ENCODE measurements around the gene ADAMTS16.

Gene ADAMTS16

DNA sequence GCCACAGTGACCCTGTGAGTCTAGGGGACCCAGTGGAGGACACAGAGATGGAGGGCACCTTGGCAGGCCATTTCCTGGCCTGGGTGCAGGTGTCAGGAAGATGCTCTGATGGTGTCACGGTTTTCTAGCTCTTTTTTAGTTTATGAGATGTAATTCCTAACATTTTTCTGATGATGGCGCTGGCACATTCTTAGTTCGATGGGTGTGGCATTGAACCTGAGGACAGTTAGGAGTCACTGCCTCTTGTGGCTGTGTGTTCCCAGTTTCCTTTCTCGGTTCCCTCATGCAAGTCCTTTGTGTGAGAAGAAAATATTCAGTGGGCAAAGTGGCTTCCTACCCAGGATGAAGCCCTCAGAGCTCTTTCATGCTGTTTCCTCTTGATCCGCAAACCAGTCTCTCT is 152.9 kb downstream of the ADAMTS16 start:
- DNase-seq, result no peak

DNA sequence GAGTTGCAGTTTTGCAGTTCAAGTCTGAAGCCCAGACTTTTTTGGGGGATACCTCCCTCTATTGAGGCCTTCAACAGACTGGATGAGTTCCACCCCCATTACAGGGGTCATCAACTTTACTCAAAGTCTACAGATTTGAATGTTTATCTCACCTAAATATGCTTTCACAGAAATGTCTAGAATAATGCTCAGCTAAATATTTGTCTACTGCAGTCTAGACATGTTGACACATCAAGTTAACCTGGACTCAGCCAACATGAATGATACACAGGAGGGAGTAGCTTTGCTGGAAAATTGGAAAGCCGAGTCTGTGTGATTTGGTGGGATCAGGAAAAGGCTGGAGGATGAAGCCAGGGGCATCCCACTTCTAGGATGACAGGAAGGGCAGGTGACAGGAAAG is 154.3 kb downstream of the ADAMTS16 start:
- no peak for DNase-seq

DNA sequence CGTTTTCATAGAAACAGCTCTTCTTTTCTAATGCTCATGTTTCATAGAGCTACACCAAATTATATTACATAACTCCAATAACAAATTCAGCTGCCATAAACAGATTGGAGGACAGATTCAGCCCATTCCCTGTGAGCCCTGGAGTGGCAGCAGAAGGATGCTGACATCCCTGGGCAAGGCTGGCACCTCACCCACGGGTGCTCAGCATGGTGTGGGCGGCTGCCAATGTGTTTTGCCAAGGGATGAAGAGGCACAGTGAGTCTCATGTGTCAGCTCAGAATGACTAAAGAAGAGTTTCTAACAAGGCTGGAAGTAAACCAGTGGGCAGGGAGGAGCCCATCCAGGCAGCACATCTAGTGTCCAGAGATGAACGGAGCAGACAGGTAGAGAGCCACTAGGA is 155.2 kb downstream of the ADAMTS16 start:
- no peak for DNase-seq

DNA sequence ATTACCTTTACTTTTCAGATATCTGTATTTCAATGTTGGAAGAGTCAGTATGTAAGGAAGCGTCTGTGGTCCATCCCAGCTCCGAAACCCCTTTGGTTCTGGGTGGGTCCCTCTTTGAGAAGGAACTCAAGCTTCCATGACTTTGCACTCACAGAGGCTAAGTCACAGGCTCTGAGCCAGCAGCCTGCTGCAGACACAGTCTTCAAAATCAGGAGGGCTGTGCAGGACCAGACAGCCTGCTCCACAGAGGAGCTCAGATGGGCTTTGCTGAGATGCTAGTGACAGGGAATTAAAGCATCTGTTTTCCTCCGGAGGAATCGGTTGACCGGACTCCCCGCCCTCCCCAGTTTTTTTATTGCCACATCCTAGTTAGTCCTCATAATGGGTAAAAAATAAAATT is 155.9 kb downstream of the ADAMTS16 start:
- DNase-seq, result no peak

DNA sequence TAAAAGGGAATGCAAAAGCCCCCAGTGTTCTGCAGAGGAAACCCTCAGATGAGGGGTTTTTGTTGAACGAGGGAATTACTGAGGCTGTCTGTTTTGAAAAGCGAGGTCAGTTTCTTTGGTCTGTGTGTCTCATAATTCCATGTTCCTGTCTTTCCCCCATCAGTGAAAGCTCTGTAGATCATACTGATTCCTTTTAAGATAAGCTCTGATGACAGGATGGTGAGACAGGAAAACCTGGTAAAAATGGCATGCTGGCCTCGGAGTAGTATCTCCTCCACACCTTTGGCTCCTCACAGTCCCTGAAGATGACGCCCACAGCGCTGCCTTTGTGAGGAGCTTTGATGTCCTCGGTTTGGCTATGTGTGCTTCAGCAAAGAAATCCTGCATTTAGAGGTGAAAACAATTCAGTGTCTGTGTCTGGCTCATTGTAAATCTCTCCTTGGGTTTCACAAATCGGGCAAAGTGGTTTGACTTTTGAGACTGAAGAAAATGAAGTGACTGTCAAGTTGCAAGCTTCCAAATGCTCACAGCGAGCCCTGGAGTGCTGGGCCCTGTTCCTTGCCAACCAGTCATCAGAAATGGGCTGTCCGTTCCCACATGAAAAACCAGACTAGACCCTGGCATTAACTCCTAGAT is 157.4 kb downstream of the ADAMTS16 start:
- no peak for DNase-seq

DNA sequence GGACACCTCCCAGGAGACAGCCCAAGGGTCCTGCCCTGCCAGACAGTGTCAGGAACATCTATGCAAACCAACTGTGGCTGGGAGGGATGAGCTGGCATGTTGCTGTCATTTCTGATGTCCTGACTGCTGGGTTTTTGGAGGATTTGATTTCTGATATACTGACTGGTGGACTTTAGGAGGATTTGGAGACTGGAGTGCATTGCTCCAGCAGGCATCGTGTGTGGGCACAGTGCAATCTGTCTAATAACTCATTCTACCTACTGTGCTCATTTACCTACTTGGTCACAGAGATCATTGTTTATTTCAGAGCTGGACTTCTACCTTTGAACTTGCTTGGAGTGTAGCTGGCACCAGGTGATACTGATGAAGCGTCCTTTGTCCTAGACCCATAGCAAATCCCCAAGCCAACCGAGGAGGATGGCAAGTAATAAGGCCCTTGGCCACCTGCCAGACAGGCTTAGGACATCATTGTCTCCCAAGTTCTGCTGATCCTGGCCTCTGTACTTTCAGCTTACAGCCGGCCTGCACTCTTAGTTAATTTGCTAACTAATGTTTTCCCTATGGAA is 158.0 kb downstream of the ADAMTS16 start:
- no peak for DNase-seq

- DNase-seq, result no peak
These were observed 158.9 kb downstream of the ADAMTS16 start for GRCh38 chr5:5298841-5299541.

- no peak for DNase-seq
These were observed 161.0 kb downstream of the ADAMTS16 start for GRCh38 chr5:5301176-5301575.

DNA sequence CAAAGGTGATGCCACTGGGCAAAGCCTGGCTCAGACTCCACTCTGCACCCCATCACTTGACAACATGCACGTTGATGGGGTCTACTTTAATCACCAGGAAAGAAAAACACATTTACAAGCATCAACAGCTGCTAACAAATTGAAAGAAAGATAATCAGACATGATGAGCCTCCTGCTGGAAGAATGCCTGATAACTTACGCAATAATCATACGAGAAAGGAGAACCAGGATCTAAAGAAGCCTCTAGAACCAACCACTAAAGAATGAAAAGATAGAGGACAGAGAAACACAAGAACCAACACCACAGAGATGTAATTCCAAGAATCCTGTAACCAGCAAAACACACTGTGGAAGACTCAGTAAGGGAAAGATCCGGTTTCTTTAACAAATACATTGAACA is 162.1 kb downstream of the ADAMTS16 start:
- DNase-seq, result no peak

GRCh38 chr5:5303242-5303641 is 163.1 kb downstream of the ADAMTS16 start:
- DNase-seq, result no peak

GRCh38 chr5:5304361-5305020 is 164.4 kb downstream of the ADAMTS16 start:
- no peak for DNase-seq

DNA sequence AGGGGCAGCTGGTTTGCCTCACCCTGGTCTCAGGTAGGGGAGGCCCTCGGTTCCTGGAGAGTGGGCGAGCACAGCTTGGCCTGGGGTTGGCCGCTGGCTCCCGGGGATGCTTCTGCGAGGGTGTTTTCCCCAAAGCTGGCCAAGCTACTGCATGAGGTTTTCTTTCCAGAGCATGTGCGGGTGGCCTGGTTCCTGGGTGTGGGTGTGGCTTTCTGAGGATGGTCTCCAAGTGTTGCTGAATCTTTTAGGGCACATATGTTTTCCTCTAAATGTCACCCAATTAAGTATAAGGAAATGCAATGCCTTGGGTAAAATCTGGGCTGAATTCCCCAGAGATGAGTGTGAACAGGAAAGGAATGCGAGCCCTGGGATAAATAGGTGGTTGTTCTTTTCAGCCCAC is 166.6 kb downstream of the ADAMTS16 start:
- DNase-seq, result no peak

DNA sequence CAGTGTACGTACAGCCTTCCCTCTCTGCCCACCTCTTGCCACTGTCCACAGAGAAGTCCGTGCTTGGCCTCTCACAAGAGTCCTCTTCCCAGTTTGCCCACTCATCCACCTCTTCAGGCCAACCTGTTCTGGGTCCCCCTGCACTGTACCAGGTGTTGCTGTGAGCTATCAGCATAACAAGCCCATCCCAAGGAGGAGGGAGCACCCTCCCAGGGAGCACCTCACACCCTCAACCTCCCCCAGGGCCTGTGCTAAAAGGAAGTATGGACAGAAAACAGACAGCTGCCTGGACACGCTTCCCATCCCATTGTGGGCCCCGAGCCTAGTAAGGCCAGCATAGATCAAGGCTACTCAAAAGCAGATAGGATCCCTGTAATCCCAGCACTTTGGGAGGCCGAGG is 168.2 kb downstream of the ADAMTS16 start:
- DNase-seq, result no peak

DNA sequence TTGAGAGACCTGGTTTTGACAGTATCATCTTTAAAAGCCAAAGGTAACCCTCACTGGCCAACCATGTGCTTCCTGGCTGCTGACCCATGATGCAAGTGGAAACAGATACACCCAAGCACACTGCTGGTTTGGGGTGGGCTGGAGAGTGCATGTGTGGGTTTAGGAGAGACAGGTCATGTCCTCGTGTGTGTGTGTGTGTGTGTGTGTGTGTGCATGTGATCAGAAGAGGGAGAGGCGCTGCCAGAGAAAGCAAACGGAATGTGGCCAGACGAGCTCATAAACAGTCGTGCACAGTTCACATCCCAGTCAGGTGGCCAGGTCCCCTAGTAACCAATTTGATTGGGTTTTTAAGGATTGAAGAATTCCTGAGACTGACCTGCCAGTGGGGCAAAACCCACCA is 169.5 kb downstream of the ADAMTS16 start:
- DNase-seq, result no peak

GRCh38 chr5:5313101-5313635 is 173.0 kb downstream of the ADAMTS16 start:
- no peak for DNase-seq

GRCh38 chr5:5314166-5314565 is 174.0 kb downstream of the ADAMTS16 start:
- DNase-seq, result no peak

DNA sequence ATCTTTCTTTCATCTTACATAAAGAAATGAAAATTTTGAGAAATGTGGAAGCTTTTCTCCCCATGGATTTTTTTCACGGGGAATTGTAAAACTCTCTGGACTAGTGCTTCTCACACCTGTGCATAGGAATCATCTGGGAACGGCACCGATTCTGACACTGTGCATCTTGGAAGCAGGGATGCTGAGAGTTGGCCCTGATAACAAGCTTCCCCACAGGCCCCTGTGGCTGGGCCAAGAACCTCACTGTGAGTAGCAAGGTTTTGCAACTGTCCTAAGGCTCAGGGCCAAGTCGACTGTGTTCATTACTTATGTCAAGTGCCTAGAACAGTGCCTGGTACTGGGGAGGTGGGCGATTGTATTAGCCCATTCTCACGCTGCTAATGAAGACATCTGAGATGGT is 174.5 kb downstream of the ADAMTS16 start:
- no peak for DNase-seq

DNA sequence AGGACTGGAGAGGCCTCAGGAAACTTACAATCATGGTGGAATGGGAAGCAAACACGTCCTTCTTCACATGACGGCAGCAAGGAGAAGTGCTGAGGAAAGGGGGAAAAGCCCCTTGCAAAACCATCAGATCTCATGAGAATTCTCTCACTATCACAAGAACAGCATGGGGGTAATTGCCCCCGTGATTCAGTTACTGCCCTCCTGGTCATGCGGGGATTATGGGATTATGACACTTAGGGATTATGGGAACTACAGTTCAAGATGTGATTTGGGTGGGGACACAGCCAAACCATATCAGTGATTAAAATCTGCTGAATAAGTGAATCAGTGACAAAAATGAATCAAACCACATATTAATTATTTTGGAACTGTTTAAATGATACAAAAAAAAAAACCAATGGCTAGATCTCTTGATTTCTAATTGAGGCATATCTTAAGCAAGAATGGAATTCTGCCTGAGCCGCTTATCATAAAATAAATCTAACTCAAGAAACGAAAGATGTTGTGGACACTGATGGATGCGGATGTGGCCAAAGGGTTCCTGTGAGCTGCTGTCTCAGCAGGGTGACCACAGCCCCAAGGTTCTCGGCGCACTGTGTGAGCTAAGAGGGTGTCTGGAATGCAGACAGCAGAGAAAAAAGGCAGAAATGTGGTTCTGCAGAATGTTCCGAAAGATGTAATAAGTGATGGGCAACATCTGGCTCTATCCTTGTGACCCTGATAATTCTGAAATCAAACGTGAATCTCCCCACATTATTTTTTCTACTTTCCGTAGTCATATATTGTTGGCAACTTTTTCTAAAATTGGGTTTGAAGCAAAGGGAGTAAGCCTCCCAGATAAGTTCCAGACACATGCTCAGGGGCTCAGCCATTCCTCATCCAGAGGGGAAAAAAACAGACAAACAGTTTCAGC is 175.2 kb downstream of the ADAMTS16 start:
- DNase-seq, result no peak

DNA sequence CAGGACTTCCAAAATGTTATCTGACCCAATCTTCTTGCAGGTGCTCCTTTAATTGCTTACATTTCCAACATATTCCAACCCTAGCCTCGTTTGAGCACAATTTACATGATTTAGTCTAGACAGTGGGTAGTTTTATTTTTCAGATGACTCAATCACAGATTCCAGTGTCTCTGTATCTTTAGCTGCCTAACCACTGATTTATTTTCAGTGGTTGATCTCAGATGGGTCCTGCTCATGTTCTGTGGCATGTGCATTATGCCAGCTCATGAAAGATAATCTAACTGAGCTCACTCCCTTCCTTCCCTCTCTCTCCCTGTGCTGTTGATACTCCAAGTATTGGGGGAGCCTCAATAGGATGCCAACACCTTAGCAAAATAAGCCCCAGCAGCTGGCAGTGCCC is 176.2 kb downstream of the ADAMTS16 start:
- no peak for DNase-seq

- no peak for DNase-seq
These were observed 177.8 kb downstream of the ADAMTS16 start for GRCh38 chr5:5317976-5318375.

DNA sequence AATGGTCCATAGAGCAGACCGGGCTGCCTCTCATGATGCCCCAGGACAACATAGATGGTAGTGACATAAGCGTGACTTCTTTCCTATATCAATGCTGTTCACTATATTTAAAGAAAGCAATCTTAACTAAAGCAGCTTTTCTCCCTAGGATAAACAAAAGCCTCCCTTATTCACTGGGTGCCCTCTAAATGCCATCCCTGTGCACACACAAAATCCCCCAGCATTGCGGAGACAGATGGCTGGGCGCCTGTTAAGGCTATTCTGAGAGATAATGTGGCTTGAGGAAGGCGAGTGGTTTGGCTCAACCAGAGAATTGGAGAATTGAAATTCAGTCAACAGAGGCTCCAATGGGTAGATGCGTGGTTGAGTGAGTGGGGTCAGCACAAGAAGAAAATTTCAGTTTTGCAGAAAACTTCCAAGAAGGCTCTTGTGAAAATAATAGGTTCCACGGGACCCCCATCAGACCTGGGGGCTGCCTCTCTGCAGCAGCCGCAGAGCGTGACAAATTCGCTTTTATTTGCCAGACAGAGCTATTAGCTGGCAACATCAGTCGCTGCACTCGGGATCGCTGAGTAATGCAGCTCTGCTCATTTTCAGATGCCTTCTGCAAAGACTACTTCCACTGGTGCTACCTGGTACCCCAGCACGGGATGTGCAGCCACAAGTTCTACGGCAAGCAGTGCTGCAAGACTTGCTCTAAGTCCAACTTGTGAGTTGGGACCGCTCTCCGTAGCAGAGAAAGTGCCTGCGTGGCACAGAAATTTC is 178.5 kb downstream of the ADAMTS16 start:
- no peak for DNase-seq

All from OCI-M1 (cell line).